Measurements from ENCODE around the gene MED31. TPM values are rescaled to one million over a fixed set of nuclear protein-coding genes. Genes with fewer than 3 reads are reported as not detected.

Gene MED31
- total and polyA plus RNA-seq, 2 of the 13 experiments (the other 11 are each of a cell fraction or from before 2014, with no cell fraction given): 19.0 to 20.9 TPM

Small RNA genes lying within 50 kb of the gene (microRNA-seq; reads per million reads assigned to microRNA genes)
- gene MIR4520-1 (not detected), gene MIR4520-2 (not detected)

Small RNA genes lying within 50 kb of the gene (small RNA-seq; reads per million reads assigned to genes)
- gene MIR4520-1 (ENCODE audit: insufficient read depth in 2 of 3, insufficient read length in 3 of 3, low read depth in 2 of 3, low replicate concordance in 1 of 3) (0.20 to 0.97 (median 0.65) reads per million in 3 experiments), gene RNA5SP435 (ENCODE audit: insufficient read depth in 2 of 3, insufficient read length in 3 of 3, low read depth in 2 of 3, low replicate concordance in 1 of 3) (0 to 0.33 (median 0) reads per million in 3 experiments)

Other genes starting within 250 kb of the MED31 start
- gene AIPL1, start 216.5 kb downstream of the MED31 start, total RNA-seq (2016; rRNA removed; fragmentation: Illumina TruSeq; extraction: Trizol): not detected in 2 replicates
- gene AIPL1, start 216.5 kb downstream of the MED31 start, polyA plus RNA-seq (2011; rRNA removed): not detected in 2 replicates
- gene PIMREG, start 207.2 kb downstream of the MED31 start, total RNA-seq (2016; rRNA removed; fragmentation: Illumina TruSeq; extraction: Trizol): 30.3 and 33.8 TPM in 2 replicates
- gene PIMREG, start 207.2 kb downstream of the MED31 start, polyA plus RNA-seq (2011; rRNA removed): 10.9 and 15.6 TPM in 2 replicates
- 0.13 and 0.28 TPM in 2 replicates for gene PITPNM3, start 95.0 kb downstream of the MED31 start, total RNA-seq (2016; rRNA removed; fragmentation: Illumina TruSeq; extraction: Trizol)
- 0.29 and 0.33 TPM in 2 replicates for gene PITPNM3, start 95.0 kb downstream of the MED31 start, polyA plus RNA-seq (2011; rRNA removed)
- 9.1 and 10.7 TPM in 2 replicates for gene KIAA0753, start 10.9 kb downstream of the MED31 start, total RNA-seq (2016; rRNA removed; fragmentation: Illumina TruSeq; extraction: Trizol)
- gene KIAA0753, start 10.9 kb downstream of the MED31 start, polyA plus RNA-seq (2011; rRNA removed): 4.6 and 5.2 TPM in 2 replicates
- gene TXNDC17, start 10.5 kb downstream of the MED31 start, total RNA-seq (2016; rRNA removed; fragmentation: Illumina TruSeq; extraction: Trizol): 266 and 359 TPM in 2 replicates
- 147 and 188 TPM in 2 replicates for gene TXNDC17, start 10.5 kb downstream of the MED31 start, polyA plus RNA-seq (2011; rRNA removed)
- 3.6 and 4.1 TPM in 2 replicates for gene C17orf100, start 157 bp upstream of the MED31 start, total RNA-seq (2016; rRNA removed; fragmentation: Illumina TruSeq; extraction: Trizol)
- 8.7 and 10.1 TPM in 2 replicates for gene C17orf100, start 157 bp upstream of the MED31 start, polyA plus RNA-seq (2011; rRNA removed)
- 24.4 and 42.8 TPM in 2 replicates for gene SLC13A5, start 61.8 kb upstream of the MED31 start, total RNA-seq (2016; rRNA removed; fragmentation: Illumina TruSeq; extraction: Trizol)
- 310 and 460 TPM in 2 replicates for gene SLC13A5, start 61.8 kb upstream of the MED31 start, polyA plus RNA-seq (2011; rRNA removed)
- gene XAF1, start 104.4 kb upstream of the MED31 start, total RNA-seq (2016; rRNA removed; fragmentation: Illumina TruSeq; extraction: Trizol): 1.7 and 2.4 TPM in 2 replicates
- 1.2 and 1.6 TPM in 2 replicates for gene XAF1, start 104.4 kb upstream of the MED31 start, polyA plus RNA-seq (2011; rRNA removed)
- gene FBXO39, start 124.6 kb upstream of the MED31 start, total RNA-seq (2016; rRNA removed; fragmentation: Illumina TruSeq; extraction: Trizol): not detected in 2 replicates
- gene FBXO39, start 124.6 kb upstream of the MED31 start, polyA plus RNA-seq (2011; rRNA removed): 0.09 and 0.17 TPM in 2 replicates
- not detected in 2 replicates for gene TEKT1, start 180.1 kb upstream of the MED31 start, total RNA-seq (2016; rRNA removed; fragmentation: Illumina TruSeq; extraction: Trizol)
- not detected in 2 replicates for gene TEKT1, start 180.1 kb upstream of the MED31 start, polyA plus RNA-seq (2011; rRNA removed)

Data from HepG2 (cell line).